IPS-11a (cell line): ENCODE measurements around the gene CCDC184.
"Not testable (repeated sequence)": the region's sequence is repeated elsewhere in the genome, so short reads cannot be mapped to it uniquely, and the experiment has no call there.

Experiments
- H3K4me3 ChIP-seq: one replicate; pipeline ENCODE4 v1.5.1; 2013; ENCODE audit warnings: low read depth, low read length, control low read depth

Gene CCDC184

GRCh38 chr12:48201516-48201915 is 18.1 kb downstream of the CCDC184 start:
- no peak overlapping the region for H3K4me3 ChIP-seq

GRCh38 chr12:48202766-48203165 is 19.3 kb downstream of the CCDC184 start:
- no peak overlapping the region for H3K4me3 ChIP-seq

- H3K4me3 ChIP-seq, result no peak within 1 kb of the TSS
Observed at GRCh38 chr12:48203192-48203591, 19.7 kb downstream of the CCDC184 start, which contains the start of gene OR10AD1. OR10AD1 (minus strand) TSS chr12:48203292; CDS start chr12:48203292, 0 bp downstream.

GRCh38 chr12:48209495-48209894 is 26.1 kb downstream of the CCDC184 start:
- not testable (repeated sequence) for H3K4me3 ChIP-seq

- no peak overlapping the region for H3K4me3 ChIP-seq
Observed at GRCh38 chr12:48216785-48217184, 33.3 kb downstream of the CCDC184 start.

- H3K4me3 ChIP-seq, result no peak overlapping the region
Observed at GRCh38 chr12:48219631-48220030, 36.2 kb downstream of the CCDC184 start.

- no peak overlapping the region for H3K4me3 ChIP-seq
Observed at GRCh38 chr12:48220701-48221100, 37.3 kb downstream of the CCDC184 start.

GRCh38 chr12:48221645-48222044 is 38.2 kb downstream of the CCDC184 start:
- no peak overlapping the region for H3K4me3 ChIP-seq

- H3K4me3 ChIP-seq, result not testable (repeated sequence)
Observed at GRCh38 chr12:48224533-48224932, 41.1 kb downstream of the CCDC184 start.

GRCh38 chr12:48231169-48231958 is 47.9 kb downstream of the CCDC184 start:
- not testable (repeated sequence) for H3K4me3 ChIP-seq
